OCI-LY3 (cell line): Measurements from ENCODE around the gene ZNF511.

Experiments
- H2AFZ ChIP-seq: fragments of 200-600, 300-600 bp; shearing (Covaris generic); 2 replicates; pipeline ENCODE4 v1.6.0; 2014; ENCODE audit warnings: antibody characterized with exemption, low read depth, low read length
- H3K27ac ChIP-seq: fragments of 200-600, 300-600 bp; sonication (generic); 2 replicates; pipeline ENCODE4 v1.5.1; 2014; ENCODE audit warnings: mild to moderate bottlenecking, low read length, moderate library complexity, mixed read lengths
- H3K27me3 ChIP-seq: fragments of 200-600, 300-600 bp; sonication (generic); 2 replicates; pipeline ENCODE4 v1.6.1; 2014; ENCODE audit warnings: low read depth, low read length, mixed read lengths
- H3K36me3 ChIP-seq: fragments of 200-600, 300-600 bp; sonication (generic); replicated peaks from 2 replicates; pipeline ENCODE3; 2014; ENCODE audit warnings: low read depth, low read length, mixed read lengths
- H3K4me1 ChIP-seq: fragments of 300-600, 200-600 bp; sonication (generic); 2 replicates; pipeline ENCODE4 v1.6.1; 2014; ENCODE audit warnings: low read length, mixed read lengths
- H3K4me2 ChIP-seq: fragments of 200-600, 300-600 bp; sonication (generic); 2 replicates; pipeline ENCODE4 v1.6.1; 2014; ENCODE audit warnings: low read length, mixed read lengths
- H3K4me3 ChIP-seq: fragments of 300-600, 200-600 bp; sonication (generic); 2 replicates; pipeline ENCODE4 v1.5.1; 2014; ENCODE audit warnings: antibody characterized with exemption, mild to moderate bottlenecking, low read length, moderate library complexity
- H3K79me2 ChIP-seq: fragments of 300-600, 200-600 bp; shearing (Covaris generic); 2 replicates; pipeline ENCODE4 v1.6.1; 2014; ENCODE audit warnings: mild to moderate bottlenecking, low read length, mixed read lengths
- H3K9ac ChIP-seq: fragments of 300-600, 200-600 bp; shearing (Covaris generic); 2 replicates; pipeline ENCODE4 v1.6.0; 2014; ENCODE audit warnings: mild to moderate bottlenecking, low read length, moderate library complexity
- H3K9me3 ChIP-seq: fragments of 200-600, 300-600 bp; shearing (Covaris generic); 2 replicates; pipeline ENCODE4 v1.6.1; 2014; ENCODE audit warnings: low read length, mixed read lengths; ENCODE audit not compliant: insufficient read depth
- H4K20me1 ChIP-seq: fragments of 200-600, 300-600 bp; sonication (generic); 2 replicates; pipeline ENCODE4 v1.6.1; 2016; ENCODE audit warnings: low read length, mixed read lengths; ENCODE audit not compliant: insufficient read depth
- EZH2phosphoT487 ChIP-seq: fragments of 200-600 bp; shearing (Covaris generic); IDR thresholded peaks from 2 replicates; pipeline ENCODE4 v1.6.1; 2018; ENCODE audit warnings: antibody characterized with exemption, mixed run types, low read depth
- TF ChIP-seq, protein P1 (sequence below): fragments of 200-600, 300-600 bp; sonication (generic); IDR thresholded peaks from 2 replicates; pipeline ENCODE4 v1.5.1; 2014; ENCODE audit warnings: antibody characterized with exemption, low read length, low read depth

Gene ZNF511, protein sequence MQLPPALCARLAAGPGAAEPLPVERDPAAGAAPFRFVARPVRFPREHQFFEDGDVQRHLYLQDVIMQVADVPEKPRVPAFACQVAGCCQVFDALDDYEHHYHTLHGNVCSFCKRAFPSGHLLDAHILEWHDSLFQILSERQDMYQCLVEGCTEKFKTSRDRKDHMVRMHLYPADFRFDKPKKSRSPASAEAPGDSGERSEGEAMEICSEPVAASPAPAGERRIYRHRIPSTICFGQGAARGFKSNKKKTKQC

DNA sequence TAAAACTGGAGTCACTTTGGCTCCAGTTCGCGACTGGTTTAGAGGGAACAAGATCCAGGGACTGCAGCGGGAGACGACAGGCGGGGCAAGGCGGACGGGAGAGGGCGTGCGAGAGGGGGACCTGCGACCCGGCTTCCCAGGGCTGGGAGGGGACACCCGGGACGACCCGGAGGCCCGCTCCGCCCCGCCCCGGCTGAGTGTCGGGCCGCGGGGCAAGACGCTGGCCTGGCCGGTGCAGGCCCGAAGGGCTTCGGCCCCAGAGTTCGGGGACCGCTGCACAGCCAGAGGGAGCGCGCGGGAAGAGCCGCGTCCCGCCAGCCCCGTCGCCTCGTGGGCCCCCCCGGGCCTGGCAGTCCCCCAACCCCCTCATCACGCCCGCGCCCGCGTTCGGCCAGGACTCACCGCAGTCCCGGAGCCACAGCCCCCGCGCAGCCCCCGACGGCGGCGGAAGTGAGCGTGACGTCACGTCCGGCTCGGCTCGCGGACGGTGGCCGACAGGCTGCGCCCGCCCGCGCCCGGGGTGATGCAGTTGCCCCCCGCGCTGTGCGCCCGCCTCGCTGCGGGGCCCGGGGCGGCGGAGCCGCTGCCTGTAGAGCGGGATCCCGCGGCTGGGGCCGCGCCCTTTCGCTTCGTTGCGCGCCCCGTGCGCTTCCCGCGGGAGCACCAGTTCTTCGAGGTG is at the start of gene ZNF511, which contains the start of gene TUBGCP2:
Gene ZNF511 (plus strand): TSS at position 494 of the 679 bp plus-strand sequence. CDS start 30 bp downstream, at position 524.
Gene TUBGCP2 (minus strand): TSS at position 452 of the 679 bp plus-strand sequence. CDS start 5,931 bp downstream, outside the sequence.
- Histone ChIP-seq H3K27ac (peak within 1 kb of the TSS; percentile 88), H3K79me2 (peaks cover 46% of the 10 kb centered on the region)
- TF ChIP-seq, protein P1, sequence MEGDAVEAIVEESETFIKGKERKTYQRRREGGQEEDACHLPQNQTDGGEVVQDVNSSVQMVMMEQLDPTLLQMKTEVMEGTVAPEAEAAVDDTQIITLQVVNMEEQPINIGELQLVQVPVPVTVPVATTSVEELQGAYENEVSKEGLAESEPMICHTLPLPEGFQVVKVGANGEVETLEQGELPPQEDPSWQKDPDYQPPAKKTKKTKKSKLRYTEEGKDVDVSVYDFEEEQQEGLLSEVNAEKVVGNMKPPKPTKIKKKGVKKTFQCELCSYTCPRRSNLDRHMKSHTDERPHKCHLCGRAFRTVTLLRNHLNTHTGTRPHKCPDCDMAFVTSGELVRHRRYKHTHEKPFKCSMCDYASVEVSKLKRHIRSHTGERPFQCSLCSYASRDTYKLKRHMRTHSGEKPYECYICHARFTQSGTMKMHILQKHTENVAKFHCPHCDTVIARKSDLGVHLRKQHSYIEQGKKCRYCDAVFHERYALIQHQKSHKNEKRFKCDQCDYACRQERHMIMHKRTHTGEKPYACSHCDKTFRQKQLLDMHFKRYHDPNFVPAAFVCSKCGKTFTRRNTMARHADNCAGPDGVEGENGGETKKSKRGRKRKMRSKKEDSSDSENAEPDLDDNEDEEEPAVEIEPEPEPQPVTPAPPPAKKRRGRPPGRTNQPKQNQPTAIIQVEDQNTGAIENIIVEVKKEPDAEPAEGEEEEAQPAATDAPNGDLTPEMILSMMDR: peak; percentile 7; the same call in 1 of the 2 replicates
- no peak for TF ChIP-seq EZH2phosphoT487

DNA sequence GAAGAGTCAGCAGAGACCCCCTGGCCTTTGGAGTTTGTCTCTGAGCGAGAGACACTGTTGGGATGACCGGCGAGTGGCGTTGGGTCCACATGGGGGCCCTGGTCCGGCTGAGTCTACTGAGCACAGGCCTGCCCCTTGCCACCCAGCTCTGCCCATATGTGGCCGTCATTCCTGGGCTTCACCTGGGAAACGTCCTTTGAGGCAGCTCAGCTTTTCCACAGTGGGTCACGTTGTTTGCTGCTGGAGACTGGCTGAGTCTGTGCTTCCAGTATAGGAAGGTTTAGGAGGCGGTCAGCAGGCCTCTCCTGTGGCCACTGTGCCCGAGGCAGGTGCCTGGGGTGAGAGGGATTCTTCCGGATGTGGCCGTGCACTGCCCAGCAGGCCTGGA is 49.1 kb upstream of the ZNF511 start:
- Histone ChIP-seq H3K4me1 (peaks cover 35% of the 10 kb centered on the region), H4K20me1 (peaks cover 6% of the 10 kb centered on the region)
- no peak for TF ChIP-seq EZH2phosphoT487
- TF ChIP-seq, protein P1: no peak

More for the DNA sequence above, at the start of gene ZNF511, which contains the start of gene TUBGCP2:
- Histone ChIP-seq H3K4me3 (peak within 1 kb of the TSS; percentile 100), H3K36me3 (peaks cover 4% of the 10 kb centered on the region), H3K27me3 (no peaks in the 10 kb centered on the region), H3K9me3 (no peaks in the 10 kb centered on the region), H4K20me1 (peaks cover 4% of the 10 kb centered on the region), H3K4me1 (peaks cover 27% of the 10 kb centered on the region), H2AFZ (no peak within 1 kb of the TSS), H3K9ac (peak within 1 kb of the TSS; percentile 96), H3K4me2 (peak within 1 kb of the TSS; percentile 79)

DNA sequence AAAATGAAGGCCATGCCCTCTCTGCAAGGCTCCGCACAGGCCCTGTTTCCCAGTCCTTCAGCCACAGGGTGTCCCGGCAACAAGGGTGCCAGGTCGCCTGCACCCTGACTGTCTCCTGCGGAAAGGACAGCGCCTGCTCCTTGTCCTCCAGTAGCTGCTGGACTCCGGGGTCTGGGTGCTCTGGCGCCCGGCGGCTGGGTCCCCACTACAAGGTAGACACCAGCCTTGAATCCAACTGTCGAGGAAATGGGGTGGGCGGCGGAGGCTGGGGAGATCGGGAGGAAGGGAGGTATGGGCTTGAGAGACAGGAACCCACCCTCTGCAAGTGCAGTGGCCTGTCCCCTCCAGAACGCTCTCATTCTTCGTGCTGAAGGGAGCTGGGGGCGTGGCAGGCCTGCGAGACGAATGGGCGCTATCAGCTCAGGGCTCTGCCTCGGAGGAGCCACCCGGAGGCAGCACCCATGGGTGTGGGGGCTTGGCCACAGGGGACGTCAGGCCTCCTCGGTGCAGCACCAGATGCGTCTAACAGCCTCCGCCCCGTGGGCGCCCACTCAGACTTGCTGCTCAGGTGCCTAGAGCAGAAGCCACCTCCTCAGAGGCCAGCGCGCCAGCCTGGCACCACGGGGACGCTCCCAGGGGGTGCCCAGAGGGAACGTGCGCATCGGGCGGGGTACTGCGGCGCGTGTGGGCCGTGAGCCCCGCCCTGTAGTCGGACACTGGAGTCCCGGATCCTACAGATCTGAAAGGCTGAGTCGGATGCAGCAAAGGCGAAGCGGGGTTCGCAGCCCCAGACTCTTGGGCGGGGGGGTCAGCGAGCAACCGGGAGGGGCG is 47.6 kb upstream of the ZNF511 start:
- H3K27ac ChIP-seq: peak overlapping the region; percentile 67
- H4K20me1 ChIP-seq: peaks cover 6% of the 10 kb centered on the region
- no peaks in the 10 kb centered on the region for H3K79me2 ChIP-seq
- H2AFZ ChIP-seq: 0 out of 2 replicates have a peak overlapping the region, but pooled peaks have one; percentile 51
- H3K9me3 ChIP-seq: no peaks in the 10 kb centered on the region
- H3K9ac ChIP-seq: peak overlapping the region; percentile 88
- TF ChIP-seq, protein P1: no peak
- TF ChIP-seq EZH2phosphoT487: no peak
- peaks cover 35% of the 10 kb centered on the region for H3K4me1 ChIP-seq
- H3K4me3 ChIP-seq: peak overlapping the region; percentile 90
- no peaks in the 10 kb centered on the region for H3K36me3 ChIP-seq
- peak overlapping the region; percentile 96 for H3K4me2 ChIP-seq
- H3K27me3 ChIP-seq: no peaks in the 10 kb centered on the region

More for the DNA sequence above, 49.1 kb upstream of the ZNF511 start:
- Histone ChIP-seq H3K79me2 (no peaks in the 10 kb centered on the region), H2AFZ (0 out of 2 replicates have a peak overlapping the region, but pooled peaks have one; percentile 43), H3K9ac (no peak overlapping the region), H3K9me3 (no peaks in the 10 kb centered on the region), H3K4me3 (no peak overlapping the region), H3K4me2 (no peak overlapping the region), H3K27me3 (no peaks in the 10 kb centered on the region), H3K27ac (no peak overlapping the region), H3K36me3 (no peaks in the 10 kb centered on the region)
